ENCODE measurements around the gene TMEM131. TPM values are rescaled to one million over a fixed set of nuclear protein-coding genes. Genes with fewer than 3 reads are reported as not detected.

TMEM131 gene
- total RNA-seq, 2 experiments from 2014 or later: 17.4 to 32.3 TPM

DNA sequence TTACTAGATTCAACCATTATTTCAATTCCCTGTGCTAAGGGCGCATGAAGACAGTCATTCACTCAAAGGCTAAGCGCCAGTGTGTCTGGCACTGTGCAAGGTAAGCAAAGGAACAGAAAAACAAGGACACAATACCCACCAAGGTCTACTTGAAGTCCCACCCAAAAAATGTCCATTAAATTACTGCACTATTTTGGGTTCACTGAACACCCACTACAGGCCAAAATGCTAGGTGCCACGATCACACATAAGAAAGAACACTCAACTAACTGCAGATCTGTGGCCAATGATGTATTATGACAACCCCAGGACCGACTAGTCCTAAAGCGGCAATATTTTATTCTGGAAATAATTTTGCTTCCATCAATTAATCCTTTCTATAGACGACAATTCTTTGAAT, 1.8 kb downstream of the TMEM131 start:
- H4K20me1 ChIP-seq (ENCODE audit: insufficient read depth, low read length): peaks cover 30% of the 10 kb centered on the region; the same call in 1 of the 2 replicates
- peak overlapping the region; percentile 72 for H3K4me3 ChIP-seq (ENCODE audit: low read depth, low read length, poor library complexity, severe bottlenecking)
- no TSS peak for BruUV-seq (replicated peaks)
- H2AFZ ChIP-seq (ENCODE audit: low read length): no peak overlapping the region
- ChIA-PET CTCF (ENCODE audit: unreplicated experiment) (no interaction called here), POLR2A (no interaction called here)
- H3K36me3 ChIP-seq (ENCODE audit: insufficient read depth, low read length): no peaks in the 10 kb centered on the region; the same call in 1 of the 2 replicates
- DNase-seq (ENCODE audit: low spot score): no peak
- peak overlapping the region; percentile 80 for H3K27ac ChIP-seq (ENCODE audit: low read depth, low read length, poor library complexity, severe bottlenecking)
- TF ChIP-seq EZH2phosphoT487 (IDR thresholded peaks at IDR 0.05; ENCODE audit: borderline replicate concordance, low read depth, low read length): no peak
- TF ChIP-seq, protein P1, sequence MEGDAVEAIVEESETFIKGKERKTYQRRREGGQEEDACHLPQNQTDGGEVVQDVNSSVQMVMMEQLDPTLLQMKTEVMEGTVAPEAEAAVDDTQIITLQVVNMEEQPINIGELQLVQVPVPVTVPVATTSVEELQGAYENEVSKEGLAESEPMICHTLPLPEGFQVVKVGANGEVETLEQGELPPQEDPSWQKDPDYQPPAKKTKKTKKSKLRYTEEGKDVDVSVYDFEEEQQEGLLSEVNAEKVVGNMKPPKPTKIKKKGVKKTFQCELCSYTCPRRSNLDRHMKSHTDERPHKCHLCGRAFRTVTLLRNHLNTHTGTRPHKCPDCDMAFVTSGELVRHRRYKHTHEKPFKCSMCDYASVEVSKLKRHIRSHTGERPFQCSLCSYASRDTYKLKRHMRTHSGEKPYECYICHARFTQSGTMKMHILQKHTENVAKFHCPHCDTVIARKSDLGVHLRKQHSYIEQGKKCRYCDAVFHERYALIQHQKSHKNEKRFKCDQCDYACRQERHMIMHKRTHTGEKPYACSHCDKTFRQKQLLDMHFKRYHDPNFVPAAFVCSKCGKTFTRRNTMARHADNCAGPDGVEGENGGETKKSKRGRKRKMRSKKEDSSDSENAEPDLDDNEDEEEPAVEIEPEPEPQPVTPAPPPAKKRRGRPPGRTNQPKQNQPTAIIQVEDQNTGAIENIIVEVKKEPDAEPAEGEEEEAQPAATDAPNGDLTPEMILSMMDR (conservative IDR thresholded peaks at IDR 0.05; ENCODE audit: low read length): no peak
- H3K4me2 ChIP-seq (ENCODE audit: low read length): peak overlapping the region; percentile 75
- peaks cover 60% of the 10 kb centered on the region for H3K79me2 ChIP-seq (ENCODE audit: insufficient read depth, low read depth, low read length)
- H3K9me2 ChIP-seq (ENCODE audit: insufficient read depth, low read length): no peaks in the 10 kb centered on the region
- peaks cover 5% of the 10 kb centered on the region; the same call in 1 of the 2 replicates for H3K9me3 ChIP-seq (ENCODE audit: low read length)
- H3K4me1 ChIP-seq (ENCODE audit: insufficient read depth, low read length, poor library complexity, severe bottlenecking): peaks cover 62% of the 10 kb centered on the region
- intact Hi-C loops (cut with micrococcal nuclease; ENCODE audit: unreplicated experiment): loop anchor here (2.0 to 5.0 kb wide), 5 partner anchors 19 to 187 kb away; partner anchors contain the start of gene VWA3B

DNA sequence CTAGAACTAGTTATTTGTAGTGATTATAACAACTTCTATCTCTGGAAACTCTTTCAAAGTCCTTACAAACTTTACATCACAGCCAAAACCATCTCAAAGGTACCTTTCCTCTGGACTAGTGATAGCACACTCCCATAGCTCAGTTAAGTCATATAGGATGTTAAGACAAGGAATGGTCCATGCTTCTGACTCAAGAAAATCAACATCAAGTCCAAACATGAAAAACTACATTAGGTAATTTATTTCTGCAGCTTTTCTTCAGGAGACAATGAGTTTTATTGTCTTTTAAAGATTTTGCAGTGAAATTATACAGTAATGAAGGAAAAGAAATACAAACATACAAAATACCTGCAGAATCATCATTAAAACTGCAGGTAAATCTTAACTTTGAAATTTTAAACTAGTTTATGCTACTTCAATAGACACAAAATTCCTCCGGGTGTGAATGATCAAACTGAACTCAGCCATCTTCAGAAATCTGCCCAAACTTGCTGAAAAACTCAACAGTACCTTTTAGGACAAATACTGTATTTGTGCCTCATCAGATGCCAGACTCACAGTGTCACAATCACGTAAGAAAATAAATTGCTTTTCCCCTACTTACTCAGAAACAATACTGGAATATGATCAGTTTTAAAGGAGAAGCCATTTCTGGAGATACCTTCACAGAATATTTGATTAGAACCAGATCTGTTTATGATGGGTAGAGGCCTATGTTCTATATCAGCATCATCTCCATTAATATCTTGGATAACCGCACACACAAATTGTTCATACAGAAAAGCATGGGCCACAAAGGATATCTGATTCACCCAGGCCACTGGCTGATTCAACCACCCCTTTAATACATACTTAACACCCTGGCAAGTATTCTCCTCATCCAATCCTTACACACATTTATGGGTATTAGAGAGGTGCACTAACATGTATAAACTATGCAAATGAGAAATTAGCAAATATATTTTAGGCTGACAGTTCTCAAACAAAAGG, 2.6 kb downstream of the TMEM131 start:
- peaks cover 30% of the 10 kb centered on the region; the same call in 1 of the 2 replicates for H4K20me1 ChIP-seq (ENCODE audit: insufficient read depth, low read length)
- no peaks in the 10 kb centered on the region for H3K9me2 ChIP-seq (ENCODE audit: insufficient read depth, low read length)
- intact Hi-C loops (cut with micrococcal nuclease; ENCODE audit: unreplicated experiment): loop anchor here (2.0 to 5.0 kb wide), 4 partner anchors 36 to 186 kb away; partner anchors contain the start of gene VWA3B
- ChIA-PET CTCF (ENCODE audit: unreplicated experiment) (no interaction called here), POLR2A (interaction anchor here (1.0 to 1.6 kb wide), 2 partner anchors 61 to 63 kb away, joined by 4 to 5 read pairs; no protein-coding TSS in a partner anchor)
- H3K4me2 ChIP-seq (ENCODE audit: low read length): peak overlapping the region; percentile 75
- H3K4me1 ChIP-seq (ENCODE audit: insufficient read depth, low read length, poor library complexity, severe bottlenecking): peaks cover 66% of the 10 kb centered on the region
- no peak overlapping the region for H3K27ac ChIP-seq (ENCODE audit: low read depth, low read length, poor library complexity, severe bottlenecking)
- no peak for DNase-seq (ENCODE audit: low spot score)
- peaks cover 68% of the 10 kb centered on the region for H3K79me2 ChIP-seq (ENCODE audit: insufficient read depth, low read depth, low read length)
- peak overlapping the region; percentile 72 for H3K4me3 ChIP-seq (ENCODE audit: low read depth, low read length, poor library complexity, severe bottlenecking)
- BruUV-seq (replicated peaks): no TSS peak
- peaks cover 7% of the 10 kb centered on the region; the same call in 1 of the 2 replicates for H3K36me3 ChIP-seq (ENCODE audit: insufficient read depth, low read length)
- no peak overlapping the region for H2AFZ ChIP-seq (ENCODE audit: low read length)
- peaks cover 13% of the 10 kb centered on the region for H3K9me3 ChIP-seq (ENCODE audit: low read length)
- TF ChIP-seq, protein P1 (conservative IDR thresholded peaks at IDR 0.05; ENCODE audit: low read length): no peak
- TF ChIP-seq EZH2phosphoT487 (IDR thresholded peaks at IDR 0.05; ENCODE audit: borderline replicate concordance, low read depth, low read length): no peak
